Endometrium (tissue), 2 donors: Measurements from ENCODE around the gene DRICH1.
"Not testable (repeated sequence)": the region's sequence is repeated elsewhere in the genome, so short reads cannot be mapped to it uniquely, and the experiment has no call there.

Experiments used
- FAIRE-seq: peaks from 2 replicates; lab custom pipeline; 2012; peaks lifted over from hg19 to GRCh38; lab: Jason Lieb, UNC
- donor health status: control.
- donor health status: control.

Gene DRICH1

GRCh38 chr22:23649071-23649501 lies 17.0 kb upstream of the DRICH1 start:
- FAIRE-seq, result no peak

- FAIRE-seq, result not testable (repeated sequence)
Observed at GRCh38 chr22:23646526-23646925, 14.4 kb upstream of the DRICH1 start.

- not testable (repeated sequence) for FAIRE-seq
Observed at GRCh38 chr22:23640206-23640605, 8.1 kb upstream of the DRICH1 start.

- FAIRE-seq, result no peak
Observed at GRCh38 chr22:23639661-23640060, 7.5 kb upstream of the DRICH1 start.

GRCh38 chr22:23638611-23639010 lies 6.5 kb upstream of the DRICH1 start:
- no peak for FAIRE-seq

- not testable (repeated sequence) for FAIRE-seq
Observed at GRCh38 chr22:23635291-23635690, 3.2 kb upstream of the DRICH1 start.

- not testable (repeated sequence) for FAIRE-seq
Observed at GRCh38 chr22:23628056-23628743, 3.9 kb downstream of the DRICH1 start.

GRCh38 chr22:23627401-23628055 lies 4.6 kb downstream of the DRICH1 start:
- not testable (repeated sequence) for FAIRE-seq

- no peak for FAIRE-seq
Observed at GRCh38 chr22:23626286-23626975, 5.7 kb downstream of the DRICH1 start.

- FAIRE-seq, result no peak
Observed at GRCh38 chr22:23622634-23623033, 9.5 kb downstream of the DRICH1 start.

GRCh38 chr22:23621916-23622315 lies 10.2 kb downstream of the DRICH1 start:
- FAIRE-seq, result not testable (repeated sequence)

GRCh38 chr22:23621082-23621780 lies 10.9 kb downstream of the DRICH1 start:
- FAIRE-seq, result no peak

GRCh38 chr22:23613193-23613972 lies 18.7 kb downstream of the DRICH1 start:
- FAIRE-seq, result no peak

GRCh38 chr22:23609983-23610781 lies 21.9 kb downstream of the DRICH1 start:
- no peak for FAIRE-seq

GRCh38 chr22:23608583-23608982 lies 23.5 kb downstream of the DRICH1 start:
- no peak for FAIRE-seq

GRCh38 chr22:23606204-23607131 lies 25.7 kb downstream of the DRICH1 start:
- no peak for FAIRE-seq

- FAIRE-seq, result no peak
Observed at GRCh38 chr22:23604939-23605712, 27.0 kb downstream of the DRICH1 start.

GRCh38 chr22:23603266-23603665 lies 28.9 kb downstream of the DRICH1 start:
- FAIRE-seq, result no peak
